ENCODE results near the gene HNMT.

Gene HNMT

GRCh38 chr2:137999273-137999672 lies 35.0 kb downstream of the HNMT start:
- no peak for TF ChIP-seq CTCF (IDR thresholded peaks at IDR 0.05; ENCODE audit: borderline replicate concordance, insufficient read depth, low read depth, low read length)
- H3K4me3 ChIP-seq (ENCODE audit: low read depth, low read length): no peak overlapping the region

GRCh38 chr2:138000009-138000408 lies 35.7 kb downstream of the HNMT start:
- H3K4me3 ChIP-seq (ENCODE audit: low read depth, low read length): no peak overlapping the region

GRCh38 chr2:138000796-138001195 lies 36.5 kb downstream of the HNMT start:
- no peak for TF ChIP-seq CTCF (IDR thresholded peaks at IDR 0.05; ENCODE audit: borderline replicate concordance, insufficient read depth, low read depth, low read length)
- H3K4me3 ChIP-seq (ENCODE audit: low read depth, low read length): no peak overlapping the region

More at GRCh38 chr2:138000009-138000408, 35.7 kb downstream of the HNMT start:
- TF ChIP-seq CTCF (IDR thresholded peaks at IDR 0.05; ENCODE audit: borderline replicate concordance, insufficient read depth, low read depth, low read length): no peak

- no peak for TF ChIP-seq CTCF (IDR thresholded peaks at IDR 0.05; ENCODE audit: borderline replicate concordance, insufficient read depth, low read depth, low read length)
- H3K4me3 ChIP-seq (ENCODE audit: low read depth, low read length): no peak overlapping the region
These were observed 39.1 kb downstream of the HNMT start for GRCh38 chr2:138003411-138003810.

- no peak for TF ChIP-seq CTCF (IDR thresholded peaks at IDR 0.05; ENCODE audit: borderline replicate concordance, insufficient read depth, low read depth, low read length)
- no peak overlapping the region for H3K4me3 ChIP-seq (ENCODE audit: low read depth, low read length)
These were observed 43.2 kb downstream of the HNMT start for GRCh38 chr2:138007431-138007830.

GRCh38 chr2:138009622-138010021 lies 45.3 kb downstream of the HNMT start:
- TF ChIP-seq CTCF (IDR thresholded peaks at IDR 0.05; ENCODE audit: borderline replicate concordance, insufficient read depth, low read depth, low read length): no peak
- H3K4me3 ChIP-seq (ENCODE audit: low read depth, low read length): no peak overlapping the region

GRCh38 chr2:138010890-138011289 lies 46.6 kb downstream of the HNMT start:
- H3K4me3 ChIP-seq (ENCODE audit: low read depth, low read length): no peak overlapping the region
- TF ChIP-seq CTCF (IDR thresholded peaks at IDR 0.05; ENCODE audit: borderline replicate concordance, insufficient read depth, low read depth, low read length): no peak

All from GM12875 (cell line).